HCT116 (cell line): Measurements from ENCODE around the gene NOTCH4. TPM values are rescaled to one million over a fixed set of nuclear protein-coding genes. Genes with fewer than 3 reads are reported as not detected.

ENCODE experiments used
- ATAC-seq: fragments of 200-7000 bp; cut with Tn5 transposase; 2 replicates; pipeline ENCODE4 v1.9.1; 2020; ENCODE audit warnings: mild to moderate bottlenecking, moderate library complexity
- BruUV-seq: library from RNA; stranded (reverse); fragments of 400-500 nt; replicated peaks from 2 replicates; lab custom pipeline; 2021; lab: Mats Ljungman, UMichigan
- CTCF ChIA-PET: fragments of 300-600 bp; sonication (Branson Sonifier 250); formaldehyde crosslinking; loops from one replicate; lab custom pipeline; 2021; ENCODE audit warnings: antibody characterized with exemption; lab: Charles Lee
- POLR2A ChIA-PET: fragments of 300-600, 350-600 bp; sonication (Branson Sonifier 250); formaldehyde crosslinking; loops from one replicate; lab custom pipeline; 2021; ENCODE audit warnings: antibody characterized with exemption; lab: Charles Lee
- RAD21 ChIA-PET, 2 experiments: fragments of 300-600 bp; sonication (Branson Sonifier 250); formaldehyde crosslinking; loops; one replicate each; lab custom pipeline; 2023; ENCODE audit warnings: low total read pairs in 2 of 2; ENCODE audit not compliant: uncharacterized antibody in 2 of 2, unreplicated experiment in 2 of 2, low non-redundant PET in 1 of 2; lab: Charles Lee
- DNase-seq: peaks from one replicate; pipeline ENCODE4 v3.0.0-alpha.2; 2010; ENCODE audit warnings: low read depth, low spot score
- H2AFZ ChIP-seq: fragments of 200-600 bp; shearing (Covaris generic), sonication (generic); 2 replicates; pipeline ENCODE4 v1.6.1; 2017; ENCODE audit warnings: low read depth, mixed run types, mixed read lengths, antibody characterized with exemption, low read length; ENCODE audit not compliant: poor library complexity, severe bottlenecking
- H3K27ac ChIP-seq: 2 replicates; pipeline ENCODE4 v1.5.1; 2012; ENCODE audit warnings: low read depth, low read length
- H3K27me3 ChIP-seq: fragments of 200-600 bp; sonication (generic); 2 replicates; pipeline ENCODE4 v1.6.1; 2016; ENCODE audit warnings: mixed run types, low read length, mixed read lengths; ENCODE audit not compliant: insufficient read depth
- H3K36me3 ChIP-seq, 2 experiments: fragments of 200-500 bp in 1 of 2; fragments of 200-600 bp in 1 of 2; sonication (Bioruptor generic) in 1 of 2; sonication (generic) in 1 of 2; 2 replicates each; pipeline versions ENCODE4 v1.5.1 to v1.6.1; 2014 to 2016; ENCODE audit warnings: low read length in 2 of 2, inconsistent platforms in 1 of 2, mixed read lengths in 1 of 2, mixed run types in 1 of 2; ENCODE audit not compliant: insufficient read depth in 2 of 2, control insufficient read depth in 1 of 2
- H3K4me1 ChIP-seq, 2 experiments: fragments of 200-600 bp in 1 of 2; sonication (generic) in 1 of 2; 2 replicates each; pipeline versions ENCODE4 v1.5.1 to v1.6.1; 2012 to 2017; ENCODE audit warnings: low read length in 2 of 2, inconsistent platforms in 1 of 2, mild to moderate bottlenecking in 1 of 2, mixed read lengths in 1 of 2, mixed run types in 1 of 2, moderate library complexity in 1 of 2; ENCODE audit not compliant: insufficient read depth in 2 of 2, control insufficient read depth in 1 of 2
- H3K4me2 ChIP-seq: fragments of 200-600 bp; sonication (generic); 2 replicates; pipeline ENCODE4 v1.6.1; 2017; ENCODE audit warnings: mixed run types, low read length, mixed read lengths
- H3K4me3 ChIP-seq, 2 experiments: fragments of 200-600 bp in 1 of 2; sonication (generic) in 1 of 2; replicated peaks in 1 of 2; 2 replicates each; pipeline ENCODE4 v1.5.1; 2011 to 2016; ENCODE audit warnings: low read length in 2 of 2, control low read depth in 1 of 2, low read depth in 1 of 2, mild to moderate bottlenecking in 1 of 2, mixed read lengths in 1 of 2, mixed run types in 1 of 2
- H3K79me2 ChIP-seq: fragments of 200-600 bp; sonication (generic); 2 replicates; pipeline ENCODE4 v1.6.1; 2017; ENCODE audit warnings: mild to moderate bottlenecking, mixed run types, low read length, moderate library complexity, mixed read lengths; ENCODE audit not compliant: insufficient read depth
- H3K9ac ChIP-seq: fragments of 200-600 bp; sonication (generic); 2 replicates; pipeline ENCODE4 v1.6.1; 2016; ENCODE audit warnings: low read length, mixed read lengths
- H3K9me2 ChIP-seq: fragments of 200-600 bp; sonication (generic), shearing (Covaris generic); 2 replicates; pipeline ENCODE4 v1.6.1; 2017; ENCODE audit warnings: mixed run types, mild to moderate bottlenecking, moderate library complexity; ENCODE audit not compliant: insufficient read depth
- H3K9me3 ChIP-seq, 2 experiments: fragments of 200-500 bp in 1 of 2; fragments of 200-600 bp in 1 of 2; sonication (Bioruptor generic) in 1 of 2; sonication (generic) in 1 of 2; 2 replicates each; pipeline ENCODE4 v1.6.1; 2014 to 2017; ENCODE audit warnings: low read length in 2 of 2, mixed read lengths in 2 of 2, inconsistent platforms in 1 of 2, low read depth in 1 of 2, mild to moderate bottlenecking in 1 of 2, mixed run types in 1 of 2, moderate library complexity in 1 of 2; ENCODE audit not compliant: control insufficient read depth in 1 of 2, insufficient read depth in 1 of 2
- H4K20me1 ChIP-seq: fragments of 200-600 bp; sonication (generic), shearing (Covaris generic); 2 replicates; pipeline ENCODE4 v1.6.1; 2017; ENCODE audit warnings: mixed run types, mild to moderate bottlenecking, moderate library complexity; ENCODE audit not compliant: insufficient read depth
- CBX3 ChIP-seq: IDR thresholded peaks from 2 replicates; pipeline ENCODE4 v1.6.1; 2012; ENCODE audit warnings: low read depth
- FOSL1 ChIP-seq: IDR thresholded peaks from 2 replicates; pipeline ENCODE4 v1.6.1; 2012; ENCODE audit warnings: low read depth
- SP1 ChIP-seq: IDR thresholded peaks from 2 replicates; pipeline ENCODE4 v1.6.1; 2012; ENCODE audit warnings: low read depth
- ZFX ChIP-seq: fragments of 450-650 bp; IDR thresholded peaks from 2 replicates; pipeline ENCODE4 v1.6.1; 2017
- intact Hi-C: fragments of 100-400 bp; cut with micrococcal nuclease; formaldehyde crosslinking; loops from 2 replicates; pipeline ENCODE4 v1.10.0; 2022
- total RNA-seq: library from RNA; stranded (reverse); gene quantifications from one replicate; pipeline ENCODE4 v1.2.1, GENCODE V29; 2021; ENCODE audit not compliant: unreplicated experiment

Gene NOTCH4
- total RNA-seq, 1 experiment from 2014 or later = 0.81 TPM

DNA sequence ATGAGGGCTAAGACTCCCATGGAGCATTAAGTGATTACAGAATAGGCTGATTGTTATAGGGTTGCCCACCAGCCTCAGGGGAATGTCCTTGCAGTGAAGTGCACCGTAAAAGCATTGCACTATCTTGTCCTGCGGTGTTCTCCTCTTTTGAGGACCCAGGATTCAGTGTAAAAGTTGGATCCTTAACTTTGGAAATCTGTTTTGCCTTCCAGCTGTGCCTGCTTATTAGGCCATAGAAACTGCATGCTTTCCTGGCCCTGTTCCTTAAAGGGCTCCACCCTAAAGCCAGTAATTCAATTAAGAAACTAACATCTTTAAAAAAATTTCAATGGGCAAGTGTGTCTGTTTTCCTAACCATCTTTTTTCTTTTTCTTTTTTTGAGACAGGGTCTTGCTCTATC is 25.4 kb upstream of the NOTCH4 start:
- no peak overlapping the region for H3K4me3 ChIP-seq
- BruUV-seq = no TSS peak
- no peak overlapping the region for H3K9ac ChIP-seq
- intact Hi-C loops = no loop called here
- no peak overlapping the region for H3K27ac ChIP-seq
- POLR2A ChIA-PET = no interaction called here
- H3K4me1 ChIP-seq = peaks cover 0 to 18% of the 10 kb centered on the region in 2 experiments; a peak in 3 of 4 replicates
- CTCF ChIA-PET = no interaction called here
- DNase-seq (no peak), ATAC-seq (no peak)
- RAD21 ChIA-PET = no interaction called here
- no peaks in the 10 kb centered on the region for H3K27me3 ChIP-seq
- no peaks in the 10 kb centered on the region for H4K20me1 ChIP-seq
- H3K9me2 ChIP-seq = no peaks in the 10 kb centered on the region
- no peaks in the 10 kb centered on the region for H3K9me3 ChIP-seq
- no peaks in the 10 kb centered on the region for H3K79me2 ChIP-seq
- TF ChIP-seq ZFX (no peak), CBX3 (0 out of 2 replicates have a peak, but pooled peaks have one; percentile 31)
- H3K36me3 ChIP-seq = no peaks in the 10 kb centered on the region
- H2AFZ ChIP-seq = no peak overlapping the region
- H3K4me2 ChIP-seq = no peak overlapping the region

DNA sequence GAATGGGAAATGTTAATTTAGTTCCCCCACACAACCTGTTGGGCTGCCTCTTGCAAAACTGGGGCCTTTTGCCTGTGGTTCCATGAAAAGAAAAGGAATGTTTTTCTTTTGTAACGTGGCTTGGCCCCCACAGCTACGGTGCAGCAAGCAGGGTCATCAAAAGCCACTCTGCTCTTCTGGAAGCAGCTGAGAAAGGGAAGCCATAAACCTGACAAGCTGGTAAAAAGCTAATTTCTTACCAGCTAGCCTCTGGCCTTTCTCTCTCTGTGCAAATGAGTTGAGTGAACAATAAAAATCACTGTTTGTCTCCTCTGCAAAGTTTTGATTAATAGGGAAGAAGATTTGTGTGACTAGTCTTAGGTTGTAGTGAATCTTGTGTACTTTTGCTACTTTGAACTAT is 23.5 kb upstream of the NOTCH4 start:
- ChIA-PET CTCF (no interaction called here), RAD21 (no interaction called here), POLR2A (no interaction called here)
- no peaks in the 10 kb centered on the region for H3K27me3 ChIP-seq
- H3K9me3 ChIP-seq = no peaks in the 10 kb centered on the region
- BruUV-seq = no TSS peak
- H3K4me3 ChIP-seq = no peak overlapping the region
- no peaks in the 10 kb centered on the region for H3K36me3 ChIP-seq
- H3K27ac ChIP-seq = no peak overlapping the region
- H3K79me2 ChIP-seq = no peaks in the 10 kb centered on the region
- H3K9me2 ChIP-seq = no peaks in the 10 kb centered on the region
- no peak overlapping the region for H2AFZ ChIP-seq
- intact Hi-C loops = no loop called here
- no peak overlapping the region for H3K9ac ChIP-seq
- H3K4me2 ChIP-seq = no peak overlapping the region
- H4K20me1 ChIP-seq = no peaks in the 10 kb centered on the region
- DNase-seq (no peak), ATAC-seq (no peak)
- H3K4me1 ChIP-seq = peaks cover 0 to 17% of the 10 kb centered on the region in 2 experiments; a peak in 3 of 4 replicates
- TF ChIP-seq CBX3 (no peak), SP1 (no peak), FOSL1 (no peak)
